Epithelial cell of esophagus (primary cell): ENCODE measurements around the gene CATSPER3.

ENCODE experiments used
- DNase-seq: peaks from one replicate; pipeline ENCODE4 v3.0.0; 2010; ENCODE audit warnings: low read depth
- H3K4me3 ChIP-seq: 2 replicates; pipeline ENCODE4 v1.5.1; 2011; ENCODE audit warnings: mild to moderate bottlenecking, low read length, control low read depth
- CTCF ChIP-seq: IDR thresholded peaks from 2 replicates; pipeline ENCODE4 v1.5.1; 2011; ENCODE audit warnings: low read depth, mild to moderate bottlenecking, low read length, control low read depth, inconsistent platforms; ENCODE audit not compliant: insufficient read depth; ENCODE audit errors: missing control alignments

CATSPER3 gene

GRCh38 chr5:135010502-135011354, 43.0 kb downstream of the CATSPER3 start:
- DNase-seq = no peak

GRCh38 chr5:135011355-135012032, 43.8 kb downstream of the CATSPER3 start:
- TF ChIP-seq CTCF = no peak
- no peak for DNase-seq
- no peak overlapping the region for H3K4me3 ChIP-seq

More at GRCh38 chr5:135010502-135011354, 43.0 kb downstream of the CATSPER3 start:
- no peak overlapping the region for H3K4me3 ChIP-seq
- TF ChIP-seq CTCF = peak; percentile 10

- no peak for DNase-seq
- TF ChIP-seq CTCF = no peak
Observed at GRCh38 chr5:135012033-135012588, 44.4 kb downstream of the CATSPER3 start.

GRCh38 chr5:135012951-135013391, 45.3 kb downstream of the CATSPER3 start:
- no peak overlapping the region for H3K4me3 ChIP-seq
- TF ChIP-seq CTCF = no peak
- DNase-seq = no peak

More at GRCh38 chr5:135012033-135012588, 44.4 kb downstream of the CATSPER3 start:
- H3K4me3 ChIP-seq = no peak overlapping the region

GRCh38 chr5:135013445-135013844, 45.7 kb downstream of the CATSPER3 start:
- DNase-seq = no peak
- no peak for TF ChIP-seq CTCF
- no peak overlapping the region for H3K4me3 ChIP-seq

- no peak for DNase-seq
- H3K4me3 ChIP-seq = no peak overlapping the region
- TF ChIP-seq CTCF = no peak
Observed at GRCh38 chr5:135013947-135014570, 46.4 kb downstream of the CATSPER3 start.
